ENCODE measurements around the gene RAB8A. TPM values are rescaled to one million over a fixed set of nuclear protein-coding genes. Genes with fewer than 3 reads are reported as not detected.

RAB8A gene
- total RNA-seq, 1 experiment from 2014 or later: 126 TPM

GRCh38 chr19:16160445-16160942, 48.8 kb downstream of the RAB8A start:
- Histone ChIP-seq H3K4me3 (ENCODE audit: low read depth, low read length, poor library complexity, severe bottlenecking) (no peak overlapping the region), H3K27me3 (replicated peaks; ENCODE audit: insufficient read depth, low read depth, low read length, poor library complexity) (no peaks in the 10 kb centered on the region), H3K9me3 (ENCODE audit: low read depth, low read length, poor library complexity, severe bottlenecking) (no peaks in the 10 kb centered on the region), H3K36me3 (ENCODE audit: insufficient read depth, low read length, poor library complexity, severe bottlenecking) (no peaks in the 10 kb centered on the region), H3K4me1 (ENCODE audit: insufficient read depth, low read length, poor library complexity, severe bottlenecking) (no peaks in the 10 kb centered on the region), H3K27ac (ENCODE audit: low read depth, low read length, poor library complexity, severe bottlenecking) (no peak overlapping the region)
- CTCF ChIA-PET: interaction anchor here (0.5 kb wide), 1 partner anchor 10 kb away, joined by 3 read pairs; no protein-coding TSS in a partner anchor
- BruUV-seq (replicated peaks): no TSS peak
- no peak for DNase-seq (ENCODE audit: low spot score)
- no peak for TF ChIP-seq EZH2 (IDR thresholded peaks at IDR 0.05; ENCODE audit: borderline replicate concordance, low read depth, low read length, poor library complexity, severe bottlenecking)
- no peak for TF ChIP-seq CTCF (conservative IDR thresholded peaks at IDR 0.05; ENCODE audit: low read depth, low read length)
- POLR2A ChIA-PET (ENCODE audit: low non-redundant PET): no interaction called here
- intact Hi-C loops (cut with micrococcal nuclease; ENCODE audit: unreplicated experiment): no loop called here

GRCh38 chr19:16160943-16161560, 49.4 kb downstream of the RAB8A start:
- TF ChIP-seq EZH2 (IDR thresholded peaks at IDR 0.05; ENCODE audit: borderline replicate concordance, low read depth, low read length, poor library complexity, severe bottlenecking): no peak
- no peak for TF ChIP-seq CTCF (conservative IDR thresholded peaks at IDR 0.05; ENCODE audit: low read depth, low read length)
- intact Hi-C loops (cut with micrococcal nuclease; ENCODE audit: unreplicated experiment): no loop called here
- POLR2A ChIA-PET (ENCODE audit: low non-redundant PET): no interaction called here

GRCh38 chr19:16161840-16162239, 50.2 kb downstream of the RAB8A start:
- Histone ChIP-seq H3K27ac (ENCODE audit: low read depth, low read length, poor library complexity, severe bottlenecking) (no peak overlapping the region), H3K36me3 (ENCODE audit: insufficient read depth, low read length, poor library complexity, severe bottlenecking) (no peaks in the 10 kb centered on the region), H3K4me1 (ENCODE audit: insufficient read depth, low read length, poor library complexity, severe bottlenecking) (no peaks in the 10 kb centered on the region), H3K9me3 (ENCODE audit: low read depth, low read length, poor library complexity, severe bottlenecking) (no peaks in the 10 kb centered on the region), H3K27me3 (replicated peaks; ENCODE audit: insufficient read depth, low read depth, low read length, poor library complexity) (no peaks in the 10 kb centered on the region), H3K4me3 (ENCODE audit: low read depth, low read length, poor library complexity, severe bottlenecking) (no peak overlapping the region)
- no TSS peak for BruUV-seq (replicated peaks)
- TF ChIP-seq EZH2 (IDR thresholded peaks at IDR 0.05; ENCODE audit: borderline replicate concordance, low read depth, low read length, poor library complexity, severe bottlenecking) (no peak), CTCF (conservative IDR thresholded peaks at IDR 0.05; ENCODE audit: low read depth, low read length) (no peak)
- ChIA-PET CTCF (interaction anchor here (0.6 to 0.7 kb wide), 3 partner anchors 53 to 1697 kb away, joined by 11 to 13 read pairs (median 12); no protein-coding TSS in a partner anchor), POLR2A (ENCODE audit: low non-redundant PET) (no interaction called here)
- intact Hi-C loops (cut with micrococcal nuclease; ENCODE audit: unreplicated experiment): no loop called here
- no peak for DNase-seq (ENCODE audit: low spot score)

More at GRCh38 chr19:16160943-16161560, 49.4 kb downstream of the RAB8A start:
- BruUV-seq (replicated peaks): no TSS peak
- Histone ChIP-seq H3K27me3 (replicated peaks; ENCODE audit: insufficient read depth, low read depth, low read length, poor library complexity) (no peaks in the 10 kb centered on the region), H3K9me3 (ENCODE audit: low read depth, low read length, poor library complexity, severe bottlenecking) (no peaks in the 10 kb centered on the region), H3K4me1 (ENCODE audit: insufficient read depth, low read length, poor library complexity, severe bottlenecking) (no peaks in the 10 kb centered on the region), H3K4me3 (ENCODE audit: low read depth, low read length, poor library complexity, severe bottlenecking) (no peak overlapping the region), H3K36me3 (ENCODE audit: insufficient read depth, low read length, poor library complexity, severe bottlenecking) (no peaks in the 10 kb centered on the region), H3K27ac (ENCODE audit: low read depth, low read length, poor library complexity, severe bottlenecking) (no peak overlapping the region)
- peak; percentile 45 for DNase-seq (ENCODE audit: low spot score)
- CTCF ChIA-PET: no interaction called here

Data from A673 (cell line).